G401 (cell line): ENCODE measurements around the gene TP53AIP1. TPM values are rescaled to one million over a fixed set of nuclear protein-coding genes. Genes with fewer than 3 reads are reported as not detected.

ENCODE experiments used
- DNase-seq: peaks from one replicate; pipeline ENCODE4 v3.0.0-alpha.2; 2015; ENCODE audit warnings: low spot score
- in situ Hi-C: cut with HindIII; loops from 2 replicates; pipeline ENCODE4 v1.10.0; 2016; ENCODE audit warnings: low sequenced_read_pairs, mixed read lengths
- total RNA-seq: library from RNA; depleted of rRNA; stranded (reverse); fragments of >200 nt; shearing (Covaris generic); gene quantifications from 2 replicates; pipeline ENCODE4 v1.2.3, GENCODE V29; 2014; rRNA removed

The TP53AIP1 gene
- total RNA-seq: not detected in 2 replicates

DNA sequence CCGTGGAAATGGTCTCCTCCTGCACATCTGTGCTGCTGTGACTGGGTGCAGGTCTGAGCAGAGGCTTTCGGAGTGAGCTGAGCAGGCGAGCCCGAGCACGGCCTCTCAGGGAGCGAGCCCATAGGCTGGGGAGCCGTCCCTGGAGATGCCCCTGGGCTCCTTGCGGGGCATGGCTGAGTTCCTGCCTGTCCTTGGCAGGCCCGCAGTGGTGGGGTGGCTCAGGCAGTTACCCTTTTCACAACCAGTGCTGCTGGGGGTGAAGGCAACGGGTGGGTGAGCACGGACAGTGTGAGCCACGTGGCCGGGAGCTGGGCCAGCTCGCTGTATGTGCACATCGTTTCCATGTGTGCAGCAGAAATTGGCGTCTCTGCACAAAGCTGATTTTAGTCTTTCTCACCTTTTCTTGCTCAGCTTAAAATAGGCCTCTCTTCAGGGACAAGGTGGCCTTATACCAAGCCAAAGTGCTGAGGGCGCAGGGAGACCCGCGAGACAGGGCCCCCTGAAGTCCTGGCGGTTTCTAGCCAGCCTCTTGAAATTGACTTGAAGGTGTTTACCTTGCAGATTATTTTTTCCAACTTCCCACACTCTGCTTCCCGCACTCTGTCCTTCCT, at the start of gene TP53AIP1:
TSS of gene TP53AIP1 (minus strand) at position 55 of the 611 bp plus-strand sequence. CDS start 5,053 bp downstream, outside the sequence.
- in situ Hi-C loops: no loop called here
- DNase-seq: no peak

GRCh38 chr11:128988242-128988970, 45.7 kb upstream of the TP53AIP1 start:
- no peak for DNase-seq
- in situ Hi-C loops: no loop called here

DNA sequence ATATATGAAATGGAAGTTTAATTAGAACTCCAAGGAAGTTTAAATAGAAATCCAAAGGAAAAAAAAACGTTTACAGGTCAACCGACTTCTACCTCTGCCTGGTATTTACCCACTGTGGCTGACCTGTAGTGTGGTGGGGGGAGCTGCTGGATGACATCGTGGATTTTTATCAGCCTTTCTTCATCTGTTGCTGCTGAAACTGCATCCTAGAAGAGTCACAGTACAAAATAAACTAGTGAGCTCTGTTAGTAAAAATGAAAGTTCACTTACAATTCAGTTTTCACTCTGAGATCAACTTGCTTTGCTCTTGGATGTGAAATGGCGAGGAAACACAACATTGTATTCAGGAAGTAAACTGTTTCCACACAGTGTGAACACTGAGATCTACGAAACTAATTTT, 43.2 kb upstream of the TP53AIP1 start:
- DNase-seq: no peak
- in situ Hi-C loops: no loop called here

GRCh38 chr11:128983023-128983422, 40.4 kb upstream of the TP53AIP1 start:
- no peak for DNase-seq
- in situ Hi-C loops: no loop called here

GRCh38 chr11:128981254-128981653, 38.6 kb upstream of the TP53AIP1 start:
- DNase-seq: no peak
- in situ Hi-C loops: no loop called here

DNA sequence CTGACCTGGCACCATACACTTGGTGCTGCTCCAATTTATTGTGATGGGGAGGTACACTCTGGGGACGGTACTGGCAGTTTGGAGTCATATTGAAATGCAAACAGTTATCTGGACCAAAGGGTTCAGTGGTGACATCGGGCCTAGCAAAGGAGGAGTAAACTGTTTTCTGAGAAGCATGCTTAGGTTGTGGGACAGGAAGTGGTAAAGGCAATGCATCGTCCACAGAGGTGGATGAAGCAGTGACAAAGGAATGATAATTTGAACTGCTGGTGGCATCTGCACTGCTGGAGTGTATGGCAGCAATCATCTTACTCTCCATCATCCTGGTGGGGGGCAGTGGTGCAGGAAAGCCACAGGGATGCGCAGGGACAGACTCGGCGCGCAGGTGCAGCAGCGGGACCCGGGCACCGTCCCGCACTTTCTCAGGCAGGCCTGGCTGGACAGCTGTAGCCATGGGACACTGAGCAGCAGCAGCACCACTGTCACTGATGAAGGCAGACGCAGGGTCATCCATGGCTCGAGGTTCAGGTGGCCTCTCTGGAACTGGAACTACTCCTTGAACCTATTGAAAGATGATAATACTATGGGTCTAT, 28.0 kb upstream of the TP53AIP1 start:
- in situ Hi-C loops: no loop called here
- DNase-seq: no peak

DNA sequence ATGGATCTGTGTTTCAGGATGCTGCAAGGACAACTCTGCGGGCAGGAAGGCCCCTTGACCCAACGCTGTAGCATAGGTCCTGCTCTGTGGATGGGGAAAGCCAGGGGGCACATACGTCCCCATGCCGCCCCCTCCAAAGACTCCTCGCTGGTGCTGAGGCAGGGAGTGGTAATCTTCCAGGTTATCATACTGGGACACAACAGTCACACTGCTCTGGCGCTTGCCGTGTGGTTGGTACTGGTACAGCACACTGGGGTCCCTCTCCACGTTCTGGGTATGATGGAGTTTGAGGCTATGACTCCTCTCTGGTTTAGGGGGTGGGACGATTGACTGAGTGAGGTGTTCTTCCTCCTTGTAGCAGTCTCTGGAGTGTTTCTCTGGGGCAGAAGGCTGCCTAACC, 26.2 kb upstream of the TP53AIP1 start:
- in situ Hi-C loops: no loop called here
- no peak for DNase-seq

DNA sequence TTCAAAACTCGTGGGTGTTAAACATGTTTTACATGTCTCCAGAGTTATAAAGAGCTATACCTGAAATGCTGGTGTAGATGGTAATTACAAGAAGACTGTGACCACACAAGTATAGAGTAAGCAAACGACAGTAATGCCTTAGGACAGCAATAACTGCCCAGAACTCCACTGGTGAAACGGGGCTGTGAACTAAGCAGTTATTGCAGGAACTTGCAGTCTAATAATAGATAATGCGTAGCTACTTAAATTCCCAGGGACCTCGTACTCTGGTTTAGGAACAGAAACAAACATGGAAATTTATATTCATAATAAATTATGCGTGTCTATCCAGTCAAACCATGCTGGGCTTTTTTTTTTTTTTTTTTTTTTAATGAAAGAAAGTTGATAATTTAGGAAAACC, 24.9 kb upstream of the TP53AIP1 start:
- in situ Hi-C loops: no loop called here
- DNase-seq: no peak

DNA sequence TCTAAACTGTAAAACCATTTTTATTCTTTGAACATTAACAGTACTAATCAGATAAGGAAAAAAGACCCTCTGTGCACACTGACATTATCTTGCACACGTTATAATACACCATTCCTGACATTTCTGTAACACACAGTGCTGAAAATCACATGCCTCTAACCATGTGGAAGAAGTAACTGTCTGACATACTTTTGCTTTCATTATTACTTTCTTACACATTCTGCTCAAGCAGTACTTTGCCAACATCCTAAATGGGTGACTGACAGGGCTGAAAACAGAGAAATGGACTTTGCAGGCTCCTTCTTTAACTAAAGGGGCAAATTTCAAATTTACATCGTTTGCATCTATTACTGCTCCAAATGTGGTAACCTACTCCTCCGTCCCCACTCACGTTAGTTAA, 22.8 kb upstream of the TP53AIP1 start:
- in situ Hi-C loops: no loop called here
- no peak for DNase-seq

DNA sequence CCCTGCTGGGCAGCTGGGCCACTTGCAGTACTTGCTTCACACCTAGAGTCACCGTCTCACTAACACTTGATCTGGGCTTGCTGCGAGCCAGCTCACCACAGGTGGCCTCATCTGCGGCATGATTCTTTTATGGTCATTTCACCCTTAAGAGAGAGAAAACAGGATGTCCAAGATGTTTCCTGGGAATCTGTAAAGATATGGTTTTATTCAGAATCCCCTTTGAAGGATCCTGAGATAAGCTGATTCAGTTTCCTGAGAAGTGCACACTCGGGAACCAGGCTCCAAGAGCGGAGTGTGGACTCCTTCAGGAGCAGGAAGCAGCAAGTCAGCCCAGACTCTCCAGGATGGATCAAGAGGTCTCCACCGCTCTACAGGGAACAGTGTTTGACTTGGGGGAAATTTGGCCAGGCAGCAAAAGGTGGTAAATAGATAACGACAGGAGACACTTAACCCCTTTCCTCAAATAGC, 21.8 kb upstream of the TP53AIP1 start:
- in situ Hi-C loops: no loop called here
- DNase-seq: no peak

- in situ Hi-C loops: no loop called here
- no peak for DNase-seq
Measured at GRCh38 chr11:128963744-128964325, 21.2 kb upstream of the TP53AIP1 start.

DNA sequence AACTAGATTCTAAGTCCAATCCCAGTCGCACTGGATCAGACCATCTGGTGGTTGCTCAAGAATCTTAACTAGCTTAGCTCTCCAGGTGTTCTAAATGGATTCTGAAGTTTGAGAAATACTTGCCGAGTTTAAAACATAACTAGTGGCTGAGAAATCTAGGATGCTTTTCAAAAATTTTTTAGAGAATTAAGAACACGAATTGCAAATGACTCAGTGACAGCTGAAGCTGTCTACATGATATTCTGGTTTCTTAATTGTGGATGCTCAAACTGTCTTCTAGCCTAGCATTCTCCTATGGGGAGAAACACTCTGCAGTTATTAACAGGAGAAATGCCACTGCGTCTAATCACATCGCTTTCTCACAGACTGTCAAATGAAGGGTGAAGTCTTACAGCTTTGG, 20.2 kb upstream of the TP53AIP1 start:
- in situ Hi-C loops: no loop called here
- DNase-seq: no peak

- in situ Hi-C loops: no loop called here
- no peak for DNase-seq
Measured at GRCh38 chr11:128961645-128962044, 19.0 kb upstream of the TP53AIP1 start.

DNA sequence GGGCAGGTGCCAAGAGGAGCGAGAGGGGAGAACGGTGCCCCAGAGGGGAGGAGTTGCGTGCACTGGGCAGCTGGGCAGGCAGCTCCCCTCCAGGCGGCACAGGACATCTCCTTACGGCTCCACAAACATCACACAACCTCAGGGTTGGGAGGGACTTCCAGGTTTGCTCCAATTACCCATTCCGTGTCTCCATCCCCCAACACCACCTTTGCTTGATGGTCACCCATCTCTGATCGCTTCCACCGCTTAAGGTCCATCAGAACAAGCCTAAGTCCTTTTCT, 14.5 kb upstream of the TP53AIP1 start:
- in situ Hi-C loops: no loop called here
- no peak for DNase-seq

DNA sequence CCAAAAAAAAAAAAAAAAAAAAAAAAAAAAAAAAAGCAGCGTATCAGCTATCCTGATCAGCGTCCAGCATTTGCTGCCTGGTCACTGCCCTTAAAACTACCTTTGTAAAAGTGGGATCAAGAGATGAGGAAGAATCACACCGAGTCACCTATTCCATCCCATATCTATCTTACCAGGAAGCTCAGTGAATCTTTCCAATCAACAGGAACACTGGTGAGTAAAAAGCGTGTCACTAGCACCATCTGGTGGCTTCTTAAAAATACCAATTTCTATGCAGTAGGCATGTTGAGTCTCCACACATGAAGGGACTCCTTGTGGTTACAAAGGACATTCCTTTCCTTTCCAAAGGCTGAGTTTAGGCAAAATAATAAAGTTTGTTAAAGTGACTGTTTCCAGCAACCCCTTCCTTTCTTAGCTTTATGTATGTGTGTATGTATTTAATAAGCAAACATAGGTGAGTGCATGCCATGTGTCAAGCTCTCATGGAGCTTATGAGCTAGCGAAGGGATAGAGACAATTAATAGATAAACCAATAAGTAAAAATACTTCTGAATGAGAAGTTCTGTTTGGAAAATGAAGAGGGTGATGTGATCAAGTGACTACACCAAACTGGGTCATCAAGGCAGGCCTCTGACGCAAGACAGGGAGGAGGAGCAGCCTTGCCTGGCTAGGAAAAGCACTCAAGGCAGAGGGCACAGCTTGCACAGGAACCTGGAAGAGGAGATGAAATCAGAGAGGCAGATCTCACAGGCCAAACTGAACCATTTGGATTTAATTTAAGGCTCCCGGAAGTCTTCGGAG, 13.9 kb upstream of the TP53AIP1 start:
- in situ Hi-C loops: no loop called here
- peak; percentile 82 for DNase-seq

DNA sequence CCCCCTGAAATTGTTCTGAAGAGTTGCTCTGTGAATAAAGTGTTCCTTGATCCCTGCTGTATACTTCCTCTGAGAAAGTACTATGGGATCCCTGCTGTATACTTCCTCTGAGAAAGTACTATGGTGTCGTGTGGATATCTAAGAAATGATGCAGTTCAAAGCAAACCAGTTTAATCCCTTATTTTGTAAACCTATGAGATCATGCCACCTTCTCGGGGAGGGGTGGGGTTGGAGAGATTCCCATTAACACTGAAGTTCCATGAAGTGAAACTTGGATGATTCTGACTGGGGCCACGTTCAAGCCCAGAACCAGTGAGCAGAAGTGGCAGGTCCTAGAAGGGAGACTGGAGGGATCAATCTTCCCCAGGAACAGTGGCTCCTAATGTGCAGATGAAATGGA, 13.0 kb upstream of the TP53AIP1 start:
- DNase-seq: no peak
- in situ Hi-C loops: no loop called here

- in situ Hi-C loops: no loop called here
Measured at GRCh38 chr11:128953151-128953550, 10.5 kb upstream of the TP53AIP1 start.

GRCh38 chr11:128949791-128950454, 7.3 kb upstream of the TP53AIP1 start:
- DNase-seq: no peak
- in situ Hi-C loops: no loop called here

More at GRCh38 chr11:128953151-128953550, 10.5 kb upstream of the TP53AIP1 start:
- no peak for DNase-seq

GRCh38 chr11:128948583-128948982, 5.9 kb upstream of the TP53AIP1 start:
- in situ Hi-C loops: no loop called here
- no peak for DNase-seq
